Right lobe of liver (tissue), 4 donors: ENCODE measurements around the gene NCKAP5.

Experiments
- POLR2A ChIP-seq: fragments of 450-650 bp; IDR thresholded peaks from one replicate; pipeline ENCODE4 v1.6.1; 2017; ENCODE audit warnings: antibody characterized with exemption, mild to moderate bottlenecking
- TF ChIP-seq, protein P1 (sequence below), 4 donors: fragments of 200-600 bp in 3 of 4; fragments of 450-650 bp in 1 of 4; IDR thresholded peaks; one replicate each; pipeline versions ENCODE4 v1.5.1 to v1.8.0; 2016 to 2022; ENCODE audit warnings: antibody characterized with exemption in 4 of 4, mild to moderate bottlenecking in 2 of 4
- donor health status: DM: no; HTN: no; CAD: no.
- donor health status: DM: no; HTN: no; CAD: no.
- donor health status: DM: no; HTN: yes; CAD: no.

DNA sequence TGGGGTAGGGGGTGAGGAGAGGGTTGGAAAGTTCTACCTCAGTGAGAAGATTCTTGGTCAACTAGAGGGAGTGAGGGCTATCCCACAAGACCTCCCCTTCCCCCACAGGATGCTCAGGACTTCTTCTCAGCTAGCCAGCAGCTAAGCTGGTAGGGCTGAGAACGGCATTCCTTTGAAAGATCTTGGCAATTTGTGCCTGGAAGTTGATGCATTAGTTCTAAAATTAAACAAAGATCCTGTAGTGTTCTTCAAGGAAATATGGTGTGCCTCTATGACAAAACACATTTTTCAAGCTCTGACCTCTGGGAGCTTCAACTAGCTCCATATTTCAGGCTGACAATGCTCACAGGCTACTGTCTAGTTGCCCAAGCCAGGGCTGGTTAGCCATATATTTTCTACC is 900.6 kb downstream of the NCKAP5 start:
- TF ChIP-seq, protein P1, sequence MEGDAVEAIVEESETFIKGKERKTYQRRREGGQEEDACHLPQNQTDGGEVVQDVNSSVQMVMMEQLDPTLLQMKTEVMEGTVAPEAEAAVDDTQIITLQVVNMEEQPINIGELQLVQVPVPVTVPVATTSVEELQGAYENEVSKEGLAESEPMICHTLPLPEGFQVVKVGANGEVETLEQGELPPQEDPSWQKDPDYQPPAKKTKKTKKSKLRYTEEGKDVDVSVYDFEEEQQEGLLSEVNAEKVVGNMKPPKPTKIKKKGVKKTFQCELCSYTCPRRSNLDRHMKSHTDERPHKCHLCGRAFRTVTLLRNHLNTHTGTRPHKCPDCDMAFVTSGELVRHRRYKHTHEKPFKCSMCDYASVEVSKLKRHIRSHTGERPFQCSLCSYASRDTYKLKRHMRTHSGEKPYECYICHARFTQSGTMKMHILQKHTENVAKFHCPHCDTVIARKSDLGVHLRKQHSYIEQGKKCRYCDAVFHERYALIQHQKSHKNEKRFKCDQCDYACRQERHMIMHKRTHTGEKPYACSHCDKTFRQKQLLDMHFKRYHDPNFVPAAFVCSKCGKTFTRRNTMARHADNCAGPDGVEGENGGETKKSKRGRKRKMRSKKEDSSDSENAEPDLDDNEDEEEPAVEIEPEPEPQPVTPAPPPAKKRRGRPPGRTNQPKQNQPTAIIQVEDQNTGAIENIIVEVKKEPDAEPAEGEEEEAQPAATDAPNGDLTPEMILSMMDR (IDR thresholded peaks at IDR 0.05): no peak
- TF ChIP-seq POLR2A: no peak
